Activated T-cell treated with anti-CD3 and anti-CD28 coated beads, Interleukin-2, amount 50 U/mL, for 4 hours (primary cell): Measurements from ENCODE around the gene QSOX2. TPM values are rescaled to one million over a fixed set of nuclear protein-coding genes. Genes with fewer than 3 reads are reported as not detected.
"Not testable (repeated sequence)": the region's sequence is repeated elsewhere in the genome, so short reads cannot be mapped to it uniquely, and the experiment has no call there.

Source experiments
- ATAC-seq, 2 donors: fragments of 200-7000 bp; cut with Tn5 transposase; one replicate each; pipeline ENCODE4 v1.10.0; 2021
- DNase-seq: peaks from one replicate; pipeline ENCODE4 v3.0.0-alpha.2; 2020
- H3K27me3 Mint-ChIP-seq: one replicate; pipeline ENCODE4 v1.8.0; 2021; ENCODE audit warnings: low read depth, mixed read lengths
- H3K36me3 Mint-ChIP-seq: one replicate; pipeline ENCODE4 v1.8.0; 2022; ENCODE audit warnings: mixed read lengths; ENCODE audit not compliant: insufficient read depth
- H3K4me1 Mint-ChIP-seq: one replicate; pipeline ENCODE4 v1.8.0; 2021; ENCODE audit warnings: low read depth, mixed read lengths
- H3K4me3 Mint-ChIP-seq: one replicate; pipeline ENCODE4 v1.8.0; 2021; ENCODE audit warnings: mild to moderate bottlenecking, moderate library complexity, mixed read lengths
- H3K9me3 Mint-ChIP-seq: one replicate; pipeline ENCODE4 v1.8.0; 2021; ENCODE audit warnings: mixed read lengths
- total RNA-seq, 3 donors: library from RNA; stranded (reverse); gene quantifications; one replicate each; pipeline ENCODE4 v1.2.1, GENCODE V29; 2021

QSOX2 gene
- total RNA-seq, 3 donors from 2014 or later: 26.9 to 30.3 (median 27.5) TPM

- Mint-ChIP-seq H3K9me3 (no peaks in the 10 kb centered on the region), H3K4me3 (no peak overlapping the region), H3K36me3 (no peaks in the 10 kb centered on the region), H3K4me1 (no peaks in the 10 kb centered on the region), H3K27me3 (peaks cover 7% of the 10 kb centered on the region)
- ATAC-seq: no peak
- DNase-seq: no peak
Observed at GRCh38 chr9:136275655-136276429, 30.2 kb upstream of the QSOX2 start.

- Mint-ChIP-seq H3K27me3 (peaks cover 7% of the 10 kb centered on the region), H3K4me3 (no peak overlapping the region), H3K4me1 (no peaks in the 10 kb centered on the region), H3K36me3 (no peaks in the 10 kb centered on the region), H3K9me3 (no peaks in the 10 kb centered on the region)
- no peak for DNase-seq
- no peak for ATAC-seq
Observed at GRCh38 chr9:136274786-136275654, 29.4 kb upstream of the QSOX2 start.

- Mint-ChIP-seq H3K4me3 (no peak overlapping the region), H3K36me3 (no peaks in the 10 kb centered on the region), H3K9me3 (no peaks in the 10 kb centered on the region), H3K4me1 (no peaks in the 10 kb centered on the region), H3K27me3 (peaks cover 7% of the 10 kb centered on the region)
- no peak for DNase-seq
- peak in 1 of 2 donors; percentile 10 for ATAC-seq
Observed at GRCh38 chr9:136273921-136274785, 28.5 kb upstream of the QSOX2 start.

GRCh38 chr9:136273244-136273865 is 27.7 kb upstream of the QSOX2 start:
- Mint-ChIP-seq H3K4me3 (no peak overlapping the region), H3K36me3 (no peaks in the 10 kb centered on the region), H3K4me1 (no peaks in the 10 kb centered on the region), H3K9me3 (no peaks in the 10 kb centered on the region), H3K27me3 (peaks cover 7% of the 10 kb centered on the region)
- no peak for DNase-seq
- ATAC-seq: no peak

- H3K9me3 Mint-ChIP-seq: no peaks in the 10 kb centered on the region
- H3K4me1 Mint-ChIP-seq: peaks cover 5% of the 10 kb centered on the region
- peaks cover under 1% of the 10 kb centered on the region for H3K27me3 Mint-ChIP-seq
- no peak overlapping the region for H3K4me3 Mint-ChIP-seq
- no peak for ATAC-seq
- H3K36me3 Mint-ChIP-seq: no peaks in the 10 kb centered on the region
- no peak for DNase-seq
Observed at GRCh38 chr9:136270173-136270705, 24.6 kb upstream of the QSOX2 start.

- Mint-ChIP-seq H3K4me1 (peaks cover 5% of the 10 kb centered on the region), H3K27me3 (no peaks in the 10 kb centered on the region), H3K36me3 (no peaks in the 10 kb centered on the region), H3K9me3 (no peaks in the 10 kb centered on the region), H3K4me3 (no peak overlapping the region)
- no peak for ATAC-seq
- DNase-seq: no peak
Observed at GRCh38 chr9:136268735-136269134, 23.1 kb upstream of the QSOX2 start.

GRCh38 chr9:136268318-136268717 is 22.7 kb upstream of the QSOX2 start:
- no peaks in the 10 kb centered on the region for H3K27me3 Mint-ChIP-seq
- H3K9me3 Mint-ChIP-seq: no peaks in the 10 kb centered on the region
- DNase-seq: no peak
- H3K4me1 Mint-ChIP-seq: peaks cover 5% of the 10 kb centered on the region
- H3K4me3 Mint-ChIP-seq: peak overlapping the region; percentile 77
- ATAC-seq: no peak
- H3K36me3 Mint-ChIP-seq: no peaks in the 10 kb centered on the region

- H3K9me3 Mint-ChIP-seq: no peaks in the 10 kb centered on the region
- H3K36me3 Mint-ChIP-seq: no peaks in the 10 kb centered on the region
- H3K27me3 Mint-ChIP-seq: no peaks in the 10 kb centered on the region
- DNase-seq (peak; percentile 84), ATAC-seq (peak; percentile 97)
- peaks cover 5% of the 10 kb centered on the region for H3K4me1 Mint-ChIP-seq
- peak overlapping the region; percentile 77 for H3K4me3 Mint-ChIP-seq
Observed at GRCh38 chr9:136267261-136268111, 21.9 kb upstream of the QSOX2 start.

GRCh38 chr9:136266641-136267040 is 21.0 kb upstream of the QSOX2 start:
- not testable (repeated sequence) for H3K9me3 Mint-ChIP-seq, DNase-seq, H3K27me3 Mint-ChIP-seq, H3K36me3 Mint-ChIP-seq, H3K4me1 Mint-ChIP-seq, ATAC-seq
- H3K4me3 Mint-ChIP-seq: peak overlapping the region; percentile 74

- peaks cover 5% of the 10 kb centered on the region for H3K4me1 Mint-ChIP-seq
- no peaks in the 10 kb centered on the region for H3K36me3 Mint-ChIP-seq
- H3K9me3 Mint-ChIP-seq: no peaks in the 10 kb centered on the region
- H3K4me3 Mint-ChIP-seq: no peak overlapping the region
- ATAC-seq (no peak), DNase-seq (no peak)
- H3K27me3 Mint-ChIP-seq: no peaks in the 10 kb centered on the region
Observed at GRCh38 chr9:136265561-136266355, 20.1 kb upstream of the QSOX2 start.

GRCh38 chr9:136264441-136265405 is 19.1 kb upstream of the QSOX2 start:
- no peaks in the 10 kb centered on the region for H3K36me3 Mint-ChIP-seq
- DNase-seq: no peak
- no peak for ATAC-seq
- no peaks in the 10 kb centered on the region for H3K9me3 Mint-ChIP-seq
- H3K4me3 Mint-ChIP-seq: no peak overlapping the region
- H3K4me1 Mint-ChIP-seq: peaks cover 5% of the 10 kb centered on the region
- H3K27me3 Mint-ChIP-seq: no peaks in the 10 kb centered on the region
